ENCODE measurements around the gene COPRS.
A peak's percentile ranks its signal among the peaks of the same experiment; 100 is the strongest.

The COPRS gene, protein sequence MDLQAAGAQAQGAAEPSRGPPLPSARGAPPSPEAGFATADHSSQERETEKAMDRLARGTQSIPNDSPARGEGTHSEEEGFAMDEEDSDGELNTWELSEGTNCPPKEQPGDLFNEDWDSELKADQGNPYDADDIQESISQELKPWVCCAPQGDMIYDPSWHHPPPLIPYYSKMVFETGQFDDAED

DNA sequence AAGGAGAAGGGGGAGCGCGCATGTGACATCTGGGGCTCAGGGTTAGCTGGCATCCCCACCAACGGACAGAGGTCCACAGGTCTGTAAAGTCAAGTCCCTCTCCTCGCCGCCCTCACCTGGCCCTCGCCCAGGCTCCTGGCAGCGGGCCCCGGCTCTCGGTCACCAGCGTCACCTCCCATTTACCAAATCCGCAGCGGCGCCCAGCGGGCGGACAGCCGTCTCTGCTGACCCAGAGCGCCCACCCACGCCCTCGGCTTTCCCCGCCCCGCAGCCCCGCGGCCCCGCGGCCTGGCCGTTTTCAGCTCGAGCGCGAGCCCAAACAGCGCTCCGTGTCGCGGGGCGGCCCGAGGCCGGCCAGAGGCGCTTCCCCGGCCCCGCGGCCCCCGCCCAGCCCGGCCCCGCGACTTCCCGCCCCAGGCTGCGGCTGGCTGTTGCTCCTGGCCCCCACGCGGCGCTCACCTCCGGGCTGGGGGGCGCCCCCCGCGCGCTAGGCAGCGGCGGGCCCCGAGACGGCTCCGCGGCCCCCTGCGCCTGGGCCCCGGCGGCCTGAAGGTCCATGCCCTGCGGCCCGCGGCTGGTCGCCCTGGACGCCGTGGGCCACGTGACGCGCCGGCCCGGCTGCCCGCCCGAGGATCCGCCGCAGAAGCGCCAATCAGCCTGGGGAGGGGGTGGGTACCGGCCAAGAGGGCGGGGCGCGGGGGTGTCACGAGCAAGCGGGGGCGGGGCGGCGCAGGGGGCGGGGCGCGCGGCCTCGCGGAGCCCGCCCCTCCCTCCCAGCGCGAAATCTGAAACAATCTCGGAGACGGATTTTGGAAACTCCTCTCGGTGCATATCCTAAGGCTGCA is at the start of gene COPRS:
Gene COPRS, minus strand, starts transcription at position 603 of the 845 bp plus-strand sequence. Its CDS starts 45 bp downstream, at position 558.
- DNase-seq (ENCODE audit: low read depth) = no peak

DNA sequence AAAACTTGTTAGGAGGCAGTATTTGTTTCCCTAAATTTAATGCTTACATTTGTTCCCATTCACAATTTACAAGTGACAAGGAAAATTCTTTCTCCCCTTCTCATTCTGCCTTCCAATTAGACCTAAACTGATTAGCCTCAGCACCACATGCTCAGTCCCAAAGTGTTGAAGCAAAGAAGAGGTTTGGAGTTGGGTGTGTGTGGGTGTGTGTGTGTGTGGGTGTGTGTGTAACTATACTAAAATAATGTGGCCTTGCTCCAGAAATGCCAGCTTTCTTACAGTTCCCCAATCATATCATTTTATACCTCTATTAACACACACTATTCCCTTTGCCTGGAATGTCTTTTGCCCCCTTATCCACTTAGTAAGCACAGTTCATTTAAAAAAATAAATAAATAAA is 49.3 kb upstream of the COPRS start:
- no peak for DNase-seq (ENCODE audit: low read depth)

DNA sequence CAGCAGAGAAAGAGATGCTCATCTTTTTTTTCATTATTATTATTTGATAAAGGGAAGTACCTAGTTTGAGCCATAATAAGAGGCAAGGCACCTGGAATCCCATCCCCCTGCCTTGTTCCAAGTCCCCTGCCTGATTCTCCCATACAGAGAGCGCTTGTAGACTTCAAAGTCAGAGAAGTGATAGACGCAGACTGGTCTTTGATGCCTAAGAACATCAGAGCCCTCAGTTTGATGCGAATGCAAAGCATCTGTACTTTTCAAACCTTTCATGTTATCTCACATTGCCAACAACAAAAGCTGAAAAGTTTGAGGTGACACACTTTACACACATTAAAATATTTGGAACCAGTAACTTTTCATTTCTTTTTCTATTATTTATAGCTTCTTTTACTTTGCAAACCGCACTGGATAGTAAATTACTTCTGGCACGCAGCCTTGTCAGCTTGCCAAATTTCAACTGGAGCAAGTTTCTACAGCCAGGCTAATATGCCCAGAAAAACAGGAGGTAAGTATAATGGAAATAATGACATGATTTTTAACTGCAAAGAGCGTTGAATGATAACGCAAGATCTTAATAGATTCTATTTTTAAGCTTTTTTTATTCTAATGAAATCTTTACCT is 48.4 kb upstream of the COPRS start:
- no peak for DNase-seq (ENCODE audit: low read depth)

DNA sequence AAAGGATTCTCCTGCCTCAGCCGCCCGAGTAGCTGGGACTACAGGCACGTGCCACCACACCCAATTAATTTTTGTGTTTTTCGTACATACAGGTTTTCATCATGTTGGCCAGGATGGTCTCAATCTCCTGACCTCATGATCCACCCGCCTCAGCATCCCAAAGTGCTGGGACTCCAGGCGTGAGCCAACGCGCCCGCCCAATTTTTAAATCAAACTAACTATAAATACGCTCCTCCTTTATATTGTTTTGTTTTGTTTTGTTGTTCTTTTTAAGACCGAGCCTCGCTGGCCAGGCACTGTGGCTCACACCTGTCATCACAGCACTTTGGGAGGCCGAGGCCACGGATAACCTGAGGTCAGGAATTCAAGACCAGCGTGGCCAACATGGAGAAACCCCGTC is 44.4 kb upstream of the COPRS start:
- no peak for DNase-seq (ENCODE audit: low read depth)

DNA sequence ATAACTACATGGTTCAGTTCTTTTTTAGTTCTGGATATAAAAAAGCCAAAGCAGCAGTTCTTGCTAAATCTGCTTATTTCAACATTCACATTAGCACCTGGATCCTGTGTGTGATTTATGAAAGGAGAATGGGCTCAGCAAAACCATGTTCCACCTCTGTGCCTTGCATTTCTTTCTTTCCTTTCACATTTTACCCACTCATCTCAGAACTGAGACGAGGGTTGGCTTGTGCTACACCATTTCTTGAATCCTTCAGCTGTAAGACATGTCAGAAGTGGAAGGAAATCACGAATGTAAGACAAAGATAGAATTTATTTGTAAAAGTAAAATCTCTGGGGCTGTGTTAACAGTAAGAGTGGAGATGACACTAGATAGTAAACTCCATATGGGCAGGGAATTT is 43.6 kb upstream of the COPRS start:
- DNase-seq (ENCODE audit: low read depth) = no peak

DNA sequence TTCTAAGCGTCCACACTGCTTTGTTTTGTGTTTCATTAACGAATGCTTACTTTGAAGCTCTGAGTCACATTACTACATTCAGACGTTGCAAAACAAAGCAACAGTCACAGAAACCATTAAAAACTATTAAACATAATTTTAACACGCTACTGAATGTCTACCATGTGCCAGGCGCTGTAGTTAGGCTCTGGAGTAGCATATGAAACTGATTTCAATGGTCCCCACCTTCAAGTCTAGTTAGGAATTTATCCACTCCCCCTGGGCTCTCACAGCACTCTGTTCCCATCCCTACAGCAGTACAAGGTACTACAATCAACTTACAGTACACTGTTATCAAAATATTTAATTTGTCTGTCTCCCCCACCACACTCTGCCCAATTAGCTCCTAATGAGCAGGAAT is 41.8 kb upstream of the COPRS start:
- DNase-seq (ENCODE audit: low read depth) = no peak

DNA sequence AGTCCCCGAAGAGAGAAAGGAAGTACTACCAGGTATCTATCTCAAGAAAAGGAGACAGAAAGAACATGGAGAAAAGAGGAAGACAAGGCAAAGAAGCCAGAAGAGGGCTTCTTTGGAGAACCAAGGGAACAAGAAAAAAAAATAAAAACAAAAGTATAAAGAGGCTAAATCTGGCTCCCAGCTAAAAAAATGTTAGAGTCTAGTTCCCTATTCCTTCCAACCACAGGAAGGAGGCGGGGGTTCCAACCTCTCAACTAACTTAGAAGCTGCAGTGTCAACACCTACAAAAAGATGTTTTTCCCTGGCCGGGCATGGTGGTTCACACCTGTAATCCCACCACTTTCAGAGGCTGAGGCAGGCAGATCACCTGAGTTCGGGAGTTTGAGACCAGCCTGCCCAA is 29.1 kb upstream of the COPRS start:
- no peak for DNase-seq (ENCODE audit: low read depth)

DNA sequence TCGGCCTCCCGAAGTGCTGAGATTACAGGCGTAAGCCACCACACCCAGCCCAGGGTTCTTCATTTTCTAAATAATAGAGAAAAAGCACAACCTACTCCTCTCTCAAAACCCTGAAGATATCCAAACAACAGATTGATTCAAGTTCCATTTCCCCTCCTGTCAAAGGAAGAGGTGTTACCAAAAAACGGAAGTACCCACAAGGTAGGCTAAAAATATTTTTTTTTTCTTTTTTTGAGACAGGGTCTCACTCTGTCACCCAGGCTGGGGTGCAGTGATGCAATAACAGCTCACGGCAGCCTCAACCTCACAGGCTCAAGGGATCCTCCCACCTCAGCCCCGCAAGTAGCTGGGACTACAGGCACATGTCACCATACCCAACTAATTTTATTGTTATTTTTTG is 23.5 kb upstream of the COPRS start:
- DNase-seq (ENCODE audit: low read depth) = no peak

DNA sequence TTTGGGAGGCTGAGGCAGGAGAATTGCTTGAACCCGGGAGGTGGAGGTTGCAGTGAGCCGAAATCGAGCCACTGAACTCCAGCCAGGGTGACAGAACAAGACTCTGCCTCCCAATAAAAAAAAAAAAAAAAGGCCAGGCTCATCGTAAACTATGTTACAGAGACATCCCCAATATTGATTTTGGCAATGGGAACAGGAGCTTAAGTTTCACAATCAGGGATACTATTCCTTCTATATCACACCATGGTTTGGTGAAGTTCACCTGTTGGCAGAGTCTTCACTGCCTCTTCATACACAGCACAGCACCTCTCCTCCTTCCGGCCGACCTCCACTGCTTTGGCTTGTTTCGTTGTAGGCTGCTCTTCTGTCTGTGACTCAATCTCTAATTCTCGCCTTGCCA is 21.3 kb upstream of the COPRS start:
- no peak for DNase-seq (ENCODE audit: low read depth)

DNA sequence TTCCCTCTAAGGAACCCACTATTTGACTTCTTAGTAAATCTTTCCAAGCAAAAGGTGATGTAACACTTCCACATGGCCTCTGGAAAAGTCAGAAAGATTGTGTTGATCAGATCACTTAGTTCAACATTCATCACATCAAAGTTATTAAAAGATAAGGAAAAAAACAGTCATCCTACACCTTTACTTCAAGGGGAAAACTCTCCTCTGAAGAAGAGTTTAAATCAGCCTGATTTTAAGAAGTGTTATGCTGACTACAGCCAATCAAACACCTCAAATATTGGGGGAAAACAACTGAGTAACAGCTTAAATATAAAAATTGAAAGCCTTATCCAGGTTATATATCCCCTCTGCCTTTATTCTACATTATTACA is 19.6 kb upstream of the COPRS start:
- no peak for DNase-seq (ENCODE audit: low read depth)

DNA sequence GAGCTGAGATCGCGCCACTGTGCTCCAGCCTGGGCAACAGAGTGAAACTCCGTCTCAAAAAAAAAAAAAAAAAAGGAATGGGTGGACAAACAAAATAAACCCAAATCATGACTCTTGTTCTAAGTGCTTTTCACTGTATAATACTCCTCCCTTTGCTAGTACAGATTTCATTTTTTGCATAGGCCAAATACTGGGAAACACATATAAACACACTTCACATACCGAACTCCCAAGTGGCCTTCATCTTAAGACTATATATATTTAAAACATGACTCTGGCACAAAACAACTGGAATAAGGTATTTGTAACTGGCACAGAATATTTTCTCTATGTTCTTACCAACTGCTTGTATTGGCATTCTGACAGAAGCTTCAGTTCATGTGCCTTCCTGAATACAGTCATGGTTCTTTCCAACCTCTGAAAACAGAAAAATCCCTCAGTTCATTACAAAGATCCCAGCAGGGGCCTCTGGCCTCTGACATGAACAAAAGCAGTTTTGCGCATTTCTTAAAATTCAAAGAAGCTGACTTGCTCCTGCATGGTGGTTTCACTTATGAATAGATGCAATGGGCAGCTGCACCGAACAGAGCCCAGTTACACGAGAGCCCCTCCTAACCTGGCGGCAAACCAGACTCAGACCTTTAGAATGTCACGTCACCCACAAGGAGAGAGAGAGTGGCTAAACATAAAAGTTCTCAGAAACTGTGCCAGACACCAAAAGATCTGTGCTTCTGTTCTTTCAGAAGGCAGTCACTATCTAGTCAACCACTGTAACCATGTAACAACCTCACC is 19.1 kb upstream of the COPRS start:
- peak; percentile 49 for DNase-seq (ENCODE audit: low read depth)

DNA sequence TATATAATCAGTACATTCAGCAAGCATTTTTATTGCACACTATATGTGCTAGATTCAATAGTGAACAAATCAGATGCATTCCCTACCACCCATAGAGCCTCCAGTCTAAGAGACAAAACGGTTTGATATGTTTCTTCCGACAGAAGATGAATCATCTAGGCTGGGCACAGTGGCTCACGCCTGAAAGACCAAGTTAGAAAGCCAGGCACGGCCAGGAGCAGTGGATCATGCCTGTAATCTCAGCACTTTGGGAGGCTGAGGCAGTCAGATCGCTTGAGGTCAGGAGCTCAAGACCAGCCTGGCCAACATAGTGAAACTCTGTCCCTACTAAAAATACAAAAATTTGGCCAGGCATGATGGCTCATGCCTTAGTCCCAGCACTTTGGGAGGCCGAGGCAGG is 18.3 kb upstream of the COPRS start:
- no peak for DNase-seq (ENCODE audit: low read depth)

DNA sequence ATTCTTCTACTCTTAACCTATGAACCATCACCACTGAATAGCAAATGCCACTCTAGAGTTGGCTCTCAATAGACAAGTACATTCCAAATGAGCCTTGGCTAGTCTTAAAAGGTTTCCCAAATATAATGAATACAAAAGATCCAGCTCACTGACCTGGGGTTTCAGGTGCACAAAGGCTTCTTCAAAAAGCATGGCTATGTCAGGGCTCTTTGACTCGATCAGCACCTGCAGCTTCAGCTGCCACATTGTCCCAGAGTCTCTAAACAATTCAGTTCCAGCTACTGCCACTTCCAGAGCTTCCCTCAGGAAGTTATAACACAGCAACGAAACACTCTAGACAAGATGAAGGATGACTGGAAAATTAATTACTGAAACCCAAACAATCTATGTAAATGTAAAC is 16.0 kb upstream of the COPRS start:
- no peak for DNase-seq (ENCODE audit: low read depth)

DNA sequence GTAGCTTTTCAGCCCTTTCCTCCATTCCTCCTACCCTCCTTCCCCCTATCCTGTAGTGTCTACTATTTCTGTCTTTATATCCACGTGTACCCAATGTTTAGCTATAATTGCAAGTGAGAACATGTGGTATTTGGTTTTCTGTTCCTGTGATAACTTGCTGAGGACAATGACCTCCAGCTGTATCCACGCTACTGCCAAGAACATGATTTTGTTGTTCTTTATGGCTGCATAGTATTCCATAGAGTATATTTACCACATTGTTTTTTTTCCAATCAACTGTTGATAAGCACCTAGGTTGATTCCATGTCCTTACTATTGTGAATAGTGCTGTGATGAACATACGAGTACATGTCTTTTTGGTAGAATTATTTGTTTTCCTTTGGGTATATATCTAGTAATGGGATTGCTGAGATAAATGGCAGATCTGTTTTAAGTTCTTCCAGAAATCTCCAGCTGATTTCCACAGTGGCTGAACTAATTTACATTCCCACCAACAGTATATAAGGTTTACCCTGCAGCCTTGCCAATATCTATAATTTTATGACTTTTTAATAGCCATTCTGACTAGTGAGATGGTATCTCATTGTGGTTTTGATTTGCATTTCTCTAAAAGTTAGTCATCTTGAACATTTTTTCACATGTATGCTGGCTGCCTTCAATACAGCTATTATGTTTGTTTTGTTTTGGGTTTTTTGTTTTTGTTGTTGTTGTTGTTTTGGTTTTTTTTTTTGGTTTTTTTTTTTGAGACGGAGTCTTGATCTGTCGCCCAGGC is 10.9 kb upstream of the COPRS start:
- DNase-seq (ENCODE audit: low read depth) = no peak

DNA sequence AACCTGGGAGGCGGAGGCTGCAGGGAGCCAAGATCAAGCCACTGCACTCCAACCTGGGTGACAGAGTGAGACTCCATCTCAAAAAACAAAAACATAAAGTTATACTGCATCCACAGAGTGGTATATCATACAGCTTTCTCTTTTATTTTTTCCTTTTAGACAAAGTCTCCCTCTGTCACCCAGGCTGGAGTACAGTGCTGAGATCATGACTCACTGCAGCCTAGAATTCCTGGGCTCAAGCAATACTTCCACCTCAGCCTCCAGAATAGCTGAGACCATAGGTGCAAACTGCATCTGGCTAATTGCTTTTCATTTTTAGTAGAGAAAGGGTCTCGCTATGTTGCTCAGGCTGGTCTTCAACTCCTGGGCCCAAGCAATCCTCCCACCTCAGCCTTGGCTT is 10.0 kb upstream of the COPRS start:
- no peak for DNase-seq (ENCODE audit: low read depth)

DNA sequence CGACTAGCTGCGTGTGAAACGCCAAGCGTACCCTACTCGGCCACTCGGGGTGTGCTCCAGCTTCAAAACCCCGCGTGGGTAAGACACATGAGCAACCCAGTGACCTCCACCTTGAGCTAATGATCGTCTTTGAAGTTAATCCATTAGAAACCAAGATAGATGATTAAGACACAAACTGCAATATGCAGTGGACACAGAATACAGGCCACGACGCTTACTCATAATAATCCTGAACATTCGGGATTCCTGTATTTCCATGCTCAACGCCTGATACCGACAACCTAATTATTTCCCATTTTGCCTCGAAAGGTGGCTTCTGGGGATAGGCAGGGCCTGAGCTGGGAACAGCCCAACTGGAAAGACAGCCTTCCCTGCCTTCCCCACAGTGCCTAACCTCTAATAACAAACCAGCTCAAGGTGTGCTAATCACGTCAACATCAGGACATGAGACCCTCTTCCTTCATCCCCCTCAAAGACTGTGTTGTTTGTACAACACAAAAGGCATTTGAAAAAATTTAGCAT is 504 bp upstream of the COPRS start:
- DNase-seq (ENCODE audit: low read depth) = no peak

DNA sequence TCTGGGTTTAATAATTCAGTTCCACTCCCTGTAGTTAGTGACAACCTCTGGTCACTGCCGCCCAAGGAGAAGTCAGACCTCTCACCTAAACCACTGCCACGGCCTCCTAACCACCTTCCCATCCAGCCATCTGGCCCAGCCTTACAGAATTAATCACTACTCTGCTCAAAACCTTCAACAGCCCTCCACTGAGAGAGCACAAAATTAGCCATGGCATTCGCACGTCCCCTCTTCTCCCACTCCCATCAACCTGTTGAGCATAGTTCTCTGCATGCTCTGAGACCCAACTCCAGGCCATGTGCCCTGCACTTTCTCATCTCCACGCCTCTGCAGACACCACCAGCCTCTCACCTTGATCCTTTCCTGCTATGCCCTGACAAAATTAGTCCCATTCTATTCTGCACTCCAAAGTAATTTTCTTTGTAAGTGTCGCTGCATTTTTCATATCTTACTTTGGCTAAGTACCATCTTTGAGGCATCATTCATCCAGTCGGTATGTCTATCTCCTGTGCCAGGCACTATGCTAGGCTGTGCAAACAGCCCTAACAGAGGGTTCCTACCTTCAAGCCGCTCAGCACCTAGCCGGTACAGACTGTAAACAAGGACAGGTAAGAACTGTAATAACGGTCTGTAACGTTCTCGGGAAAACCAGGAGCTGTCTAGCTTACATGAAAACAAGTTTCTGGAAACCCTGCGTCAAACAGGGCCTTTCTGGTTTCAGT is 963 bp downstream of the COPRS start:
- no peak for DNase-seq (ENCODE audit: low read depth)

DNA sequence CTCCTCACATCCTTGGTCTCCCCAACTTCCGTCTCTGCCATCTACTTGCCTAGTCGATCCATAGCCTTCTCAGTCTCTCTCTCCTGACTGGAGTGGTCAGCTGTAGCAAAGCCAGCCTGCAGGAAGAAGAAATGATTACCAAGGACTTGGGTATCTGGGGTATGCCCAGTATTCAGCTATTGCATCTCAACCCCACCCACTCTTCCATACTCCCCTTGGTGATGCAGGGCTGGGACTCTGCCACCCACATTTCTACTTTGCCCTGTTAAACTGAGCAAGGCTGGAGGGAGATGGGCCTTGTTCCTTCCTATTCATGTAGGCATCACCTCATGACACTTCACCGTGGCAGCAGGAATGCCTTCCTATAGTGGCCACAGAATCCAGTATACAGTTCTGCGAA is 2.3 kb downstream of the COPRS start:
- DNase-seq (ENCODE audit: low read depth) = no peak

DNA sequence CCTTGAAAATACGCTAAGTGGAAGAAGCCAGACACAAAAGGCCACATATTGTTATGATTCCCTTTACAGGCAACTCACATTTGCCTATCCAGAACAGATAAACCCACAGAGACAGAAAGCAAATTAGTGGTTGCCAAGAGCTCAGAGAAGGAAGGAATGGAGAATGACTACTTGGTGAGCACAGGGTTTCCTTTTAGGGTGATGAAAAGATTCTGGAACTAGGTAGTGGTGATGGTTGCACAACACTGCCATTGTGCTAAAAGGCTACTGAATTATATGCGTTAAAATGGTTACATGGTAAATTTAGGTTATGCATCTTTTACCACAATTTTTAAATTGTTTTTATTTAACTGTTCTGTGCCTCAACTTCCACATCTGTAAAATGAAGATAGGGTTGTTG is 4.4 kb downstream of the COPRS start:
- DNase-seq (ENCODE audit: low read depth) = no peak

DNA sequence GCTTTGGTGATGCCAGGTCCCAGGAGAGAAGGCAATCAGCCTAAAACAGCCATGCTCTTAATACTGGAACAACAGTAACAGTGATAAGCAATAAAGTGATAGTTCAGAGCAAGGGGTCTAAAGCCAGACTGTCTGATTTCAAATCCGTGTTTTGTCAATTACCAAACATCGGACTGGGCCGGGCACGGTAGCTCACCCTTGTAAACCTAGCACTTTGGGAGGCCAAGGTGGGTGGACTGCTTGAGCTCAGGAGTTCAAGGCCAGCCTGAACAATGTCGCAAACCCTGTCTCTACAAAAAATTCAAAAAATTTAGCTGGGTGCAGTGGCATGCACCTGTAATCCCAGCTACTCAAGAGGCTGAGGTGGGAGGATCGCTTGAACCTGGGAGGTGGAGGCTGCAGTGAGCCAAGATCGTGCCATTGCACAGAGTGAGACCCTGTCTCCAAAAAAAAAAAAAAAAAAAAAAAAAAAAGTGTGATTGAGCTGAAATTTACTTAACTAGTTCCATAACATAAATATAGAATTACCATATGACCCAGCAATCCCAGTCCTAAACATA is 5.1 kb downstream of the COPRS start:
- DNase-seq (ENCODE audit: low read depth) = no peak

DNA sequence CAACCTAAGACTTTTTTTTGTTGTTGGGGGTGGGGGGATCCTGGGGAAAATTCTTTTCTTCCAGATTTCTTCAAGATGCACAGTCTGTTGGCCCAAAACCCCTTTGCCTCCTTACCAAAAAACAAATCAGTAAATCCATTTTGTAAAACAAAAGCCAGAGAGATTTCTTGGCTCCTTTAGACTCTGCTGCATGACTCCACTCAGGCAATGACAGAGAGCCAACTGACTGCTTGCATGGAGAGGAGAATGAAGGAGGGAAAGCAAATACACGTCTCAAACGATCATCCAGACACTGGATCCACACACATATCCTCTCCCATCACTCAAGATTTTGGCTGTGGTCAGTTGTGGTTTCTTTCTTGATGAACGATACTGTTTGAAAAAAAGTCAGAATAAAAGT is 13.8 kb downstream of the COPRS start:
- DNase-seq (ENCODE audit: low read depth) = no peak
